GM21717 (cell line): ENCODE measurements around the gene USP6.
"Not testable (repeated sequence)": the region's sequence is repeated elsewhere in the genome, so short reads cannot be mapped to it uniquely, and the experiment has no call there.

Source experiments
- ATAC-seq: cut with Tn5 transposase; IDR thresholded peaks from one replicate; pipeline ENCODE4 v1.9.1; 2021; ENCODE audit warnings: mild to moderate bottlenecking, moderate library complexity; ENCODE audit not compliant: unreplicated experiment

The USP6 gene

DNA sequence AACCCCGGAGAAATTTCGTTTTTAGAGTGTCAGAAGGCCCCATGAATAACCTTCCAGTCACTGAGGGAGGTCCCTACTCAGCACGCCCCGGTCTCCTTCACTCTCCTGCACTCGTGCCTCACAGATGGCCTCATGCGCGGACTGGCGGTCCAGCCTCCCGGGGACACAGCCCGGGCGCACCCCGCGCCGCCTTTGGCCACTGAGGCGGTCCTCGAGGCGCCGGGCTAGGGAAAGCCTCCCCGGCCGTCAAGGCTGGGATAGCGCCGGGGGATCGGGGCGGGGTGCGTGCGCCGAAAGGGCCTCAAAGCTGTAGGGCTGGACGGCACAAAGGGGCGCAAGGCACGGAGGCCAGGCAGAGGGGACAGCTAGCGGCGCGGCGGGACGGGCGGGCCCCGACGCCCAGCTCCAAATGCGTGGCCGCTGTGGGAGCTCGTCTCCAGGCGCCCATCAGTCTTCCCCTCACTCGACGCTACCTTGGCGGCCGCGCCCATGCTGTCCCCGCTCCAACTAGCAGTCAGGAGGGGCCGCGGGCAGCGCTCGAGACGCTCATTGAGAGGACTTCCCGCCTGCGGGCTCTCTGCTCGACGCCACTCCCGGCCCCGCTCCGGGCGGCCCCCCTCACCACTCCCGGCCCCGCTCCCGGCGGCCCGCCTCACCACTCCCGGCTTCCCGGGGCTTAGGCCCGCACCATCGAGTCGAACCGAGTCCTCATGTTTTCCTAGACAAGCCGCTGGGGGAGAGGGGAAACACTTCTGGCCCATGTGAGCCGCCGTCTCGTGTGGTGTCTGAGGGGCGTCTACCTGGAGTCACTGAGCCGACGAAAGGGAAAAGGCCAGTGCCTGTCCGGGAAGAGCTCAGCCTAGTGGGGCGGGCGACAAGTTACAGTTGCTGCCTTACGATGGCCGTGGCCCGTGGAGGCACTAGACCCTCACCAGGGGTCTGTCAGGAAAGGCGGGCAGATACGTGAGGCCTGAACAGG is at the start of gene USP6:
TSS of gene USP6 (plus strand) at position 360 of the 979 bp plus-strand sequence. CDS start 14,336 bp downstream, outside the sequence.
- ATAC-seq, result no peak

DNA sequence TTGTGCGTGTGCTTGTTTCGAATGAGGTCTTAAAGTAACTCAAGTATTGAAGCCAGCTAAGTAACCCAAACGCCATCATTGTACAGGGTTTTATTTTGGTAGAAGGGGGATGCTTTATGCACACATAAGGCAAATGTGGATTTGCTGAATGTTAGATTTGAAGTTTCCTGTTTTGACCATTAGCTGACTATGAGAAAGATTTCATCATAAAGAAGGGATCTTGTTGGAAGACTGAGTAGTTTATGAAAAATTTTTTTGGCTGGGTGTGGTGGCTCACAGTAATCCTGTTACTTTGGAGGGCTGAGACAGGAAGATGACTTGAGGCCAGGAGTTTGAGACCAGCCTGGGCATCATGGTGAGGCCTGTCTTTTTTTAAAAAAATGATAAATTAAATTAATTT is 47.6 kb upstream of the USP6 start:
- ATAC-seq, result no peak

DNA sequence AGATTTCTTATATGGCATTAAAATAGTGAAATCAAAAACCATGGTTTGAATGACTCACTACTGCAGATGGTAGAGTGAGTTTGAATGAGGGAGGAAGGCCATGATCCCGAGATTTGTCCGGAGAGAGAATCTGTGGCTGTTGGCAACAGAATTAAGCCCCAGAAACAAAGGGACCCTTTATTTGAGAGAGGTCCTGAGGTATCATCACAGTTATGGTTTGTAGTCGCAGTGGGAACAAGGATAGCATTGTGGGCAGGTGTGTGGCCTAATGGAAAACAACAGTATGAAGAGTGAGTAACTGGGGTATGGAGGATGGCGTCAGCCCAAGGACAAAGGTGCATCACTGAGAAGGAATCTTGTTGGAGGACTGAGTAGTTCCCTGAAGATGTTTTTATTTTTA is 46.1 kb upstream of the USP6 start:
- no peak for ATAC-seq

GRCh38 chr17:5075472-5075871 is 40.4 kb upstream of the USP6 start:
- not testable (repeated sequence) for ATAC-seq

DNA sequence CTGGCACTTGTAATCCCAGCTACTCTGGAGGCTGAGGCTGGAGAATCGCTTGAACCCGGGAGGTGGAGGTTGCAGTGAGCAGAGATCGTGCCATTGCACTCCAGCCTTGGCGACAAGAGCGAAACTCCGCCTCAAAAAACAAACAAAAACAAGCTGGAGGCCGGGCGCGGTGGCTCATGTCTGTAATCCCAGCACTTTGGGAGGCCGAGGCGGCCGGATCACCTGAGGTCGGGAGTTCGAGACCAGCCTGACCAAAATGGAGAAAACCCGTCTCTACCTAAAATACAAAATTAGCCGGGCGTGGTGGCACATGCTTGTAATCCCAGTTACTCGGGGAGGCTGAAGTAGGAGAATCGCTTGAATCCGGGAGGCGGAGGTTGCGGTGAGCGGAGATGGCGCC is 38.6 kb upstream of the USP6 start:
- not testable (repeated sequence) for ATAC-seq

GRCh38 chr17:5077781-5078105 is 38.1 kb upstream of the USP6 start:
- no peak for ATAC-seq

DNA sequence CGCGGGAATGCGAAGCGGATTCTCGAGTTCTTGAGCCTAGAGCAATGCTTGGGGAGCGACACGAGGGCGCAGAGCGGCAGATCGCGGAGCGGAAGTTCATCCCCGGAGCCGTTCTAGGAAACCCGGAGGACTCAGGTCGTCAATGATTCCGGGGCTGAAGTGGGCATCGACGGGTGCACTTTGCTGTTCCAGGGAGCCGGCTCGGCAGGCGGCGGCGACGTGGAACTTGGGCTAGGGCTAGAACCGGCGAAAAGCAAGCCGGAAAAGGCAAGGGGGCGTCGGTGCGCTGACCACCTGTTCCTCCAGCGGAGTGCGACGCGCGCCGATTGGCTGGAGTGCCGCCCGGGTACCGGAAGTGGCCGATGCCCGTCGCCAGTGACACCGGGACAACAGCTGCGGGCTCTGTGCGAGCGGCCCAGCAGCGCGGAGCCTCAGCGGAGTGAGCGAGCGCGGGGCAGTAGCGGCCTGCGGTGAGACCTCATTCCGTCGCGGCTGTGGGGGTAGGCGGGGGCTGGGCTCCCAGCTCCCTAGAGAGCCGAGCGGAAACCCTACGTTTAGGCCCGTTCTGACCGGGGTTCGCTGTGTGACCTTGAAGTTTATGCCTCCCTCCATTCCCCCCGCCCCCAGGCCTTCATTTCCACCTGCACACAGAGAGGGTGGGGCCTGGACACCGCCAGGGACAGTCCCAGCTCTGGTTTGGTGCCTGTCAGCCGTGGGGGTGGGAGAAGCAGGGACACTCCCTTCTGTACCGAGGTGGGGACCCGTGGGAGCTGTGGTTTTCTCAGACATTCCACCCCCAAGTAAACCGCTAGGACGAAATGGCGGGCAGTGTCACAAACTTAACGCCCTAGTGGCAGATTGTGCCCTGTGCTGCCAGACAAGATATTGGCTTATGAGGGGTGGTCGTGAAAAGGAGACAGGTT is 37.5 kb upstream of the USP6 start, which contains the start of gene ZFP3:
TSS of gene ZFP3 (plus strand) at position 362 of the 923 bp plus-strand sequence. CDS start 13,038 bp downstream, outside the sequence.
- ATAC-seq, result peak; percentile 79

- ATAC-seq, result no peak
These were observed 35.2 kb upstream of the USP6 start for GRCh38 chr17:5080591-5080990.

DNA sequence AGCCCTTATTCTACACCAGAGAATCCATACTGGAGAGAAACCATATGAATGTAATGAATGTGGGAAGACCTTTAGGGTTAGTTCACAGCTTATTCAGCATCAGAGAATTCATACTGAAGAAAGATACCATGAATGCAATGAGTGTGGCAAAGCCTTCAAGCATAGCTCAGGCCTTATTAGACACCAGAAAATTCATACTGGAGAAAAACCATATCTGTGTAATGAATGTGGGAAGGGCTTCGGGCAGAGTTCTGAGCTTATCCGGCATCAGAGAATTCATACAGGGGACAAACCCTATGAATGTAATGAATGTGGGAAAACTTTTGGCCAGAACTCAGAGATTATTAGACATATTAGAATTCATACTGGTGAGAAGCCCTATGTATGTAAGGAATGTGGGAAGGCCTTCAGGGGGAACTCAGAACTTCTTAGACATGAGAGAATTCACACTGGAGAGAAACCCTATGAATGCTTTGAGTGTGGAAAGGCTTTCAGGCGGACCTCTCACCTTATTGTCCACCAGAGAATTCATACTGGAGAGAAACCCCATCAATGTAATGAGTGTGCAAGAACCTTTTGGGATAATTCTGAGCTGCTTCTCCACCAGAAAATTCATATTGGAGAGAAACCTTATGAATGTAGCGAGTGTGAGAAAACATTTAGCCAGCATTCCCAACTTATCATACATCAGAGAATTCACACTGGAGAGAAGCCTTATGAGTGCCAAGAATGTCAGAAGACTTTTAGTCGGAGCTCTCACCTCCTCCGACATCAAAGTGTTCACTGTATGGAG is 23.4 kb upstream of the USP6 start:
- ATAC-seq, result no peak

GRCh38 chr17:5096731-5097100 is 19.1 kb upstream of the USP6 start:
- ATAC-seq, result no peak

GRCh38 chr17:5097101-5097834 is 18.6 kb upstream of the USP6 start:
- ATAC-seq, result no peak

DNA sequence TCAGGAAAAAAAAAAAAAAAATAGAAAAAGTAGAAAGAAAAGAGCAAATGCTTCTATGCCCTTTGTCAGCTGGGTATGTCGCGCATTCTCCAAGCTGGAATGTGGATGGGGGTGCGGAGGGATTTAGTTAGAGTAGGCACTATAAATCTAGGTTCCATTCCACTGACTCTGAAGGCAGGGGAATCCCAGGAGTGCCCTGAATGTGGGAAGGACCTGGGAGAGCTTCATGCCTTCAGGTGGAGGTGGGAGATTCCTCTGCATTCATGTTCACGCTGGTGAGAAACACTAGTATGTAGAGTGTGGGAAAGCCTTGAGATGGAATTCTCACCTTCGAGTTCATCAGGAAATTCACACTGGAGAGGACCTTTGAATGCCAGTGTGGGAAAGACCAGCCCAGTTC is 16.6 kb upstream of the USP6 start:
- ATAC-seq, result no peak

- ATAC-seq, result no peak
These were observed 15.0 kb upstream of the USP6 start for GRCh38 chr17:5100832-5101231.

- no peak for ATAC-seq
These were observed 5.0 kb upstream of the USP6 start for GRCh38 chr17:5110816-5111215.

DNA sequence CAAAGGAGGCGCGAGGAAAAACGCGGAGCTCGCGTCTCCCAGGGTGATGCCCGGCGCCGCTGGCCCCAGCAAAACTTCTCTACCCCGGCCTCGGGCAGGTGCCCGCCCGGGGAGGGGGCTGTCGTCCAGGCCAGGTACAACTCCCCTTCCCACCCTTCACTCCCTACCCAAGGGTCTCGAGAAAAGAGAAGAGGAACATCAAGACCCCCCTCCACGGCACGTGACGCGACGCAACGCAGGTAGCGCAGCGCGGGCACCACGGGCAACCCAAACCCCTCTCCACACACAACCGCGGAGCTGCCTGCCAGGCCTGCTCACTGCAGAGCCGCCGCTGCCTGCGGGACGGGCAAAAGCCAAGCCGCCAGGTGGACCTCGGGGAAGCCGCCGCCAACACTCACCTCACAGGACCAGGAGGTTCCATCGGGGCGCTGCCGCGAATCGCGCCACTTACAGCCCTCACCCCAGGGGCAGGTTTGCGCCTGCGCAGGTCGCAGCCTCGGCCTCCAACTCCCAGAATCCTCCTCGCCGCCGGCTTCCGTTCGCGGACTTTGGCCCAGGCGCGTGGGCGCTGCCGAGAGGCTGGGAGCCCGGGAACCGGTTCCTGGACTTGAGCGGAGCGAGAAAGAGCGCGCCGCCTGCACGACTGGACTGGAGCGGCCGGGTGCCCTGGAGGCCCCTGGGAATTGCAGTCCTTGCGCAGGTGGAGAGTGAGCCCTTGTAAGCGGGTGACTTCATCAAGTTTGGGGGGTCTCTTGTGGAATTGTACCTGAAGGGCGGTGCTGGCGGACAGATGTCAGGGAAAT is 4.2 kb upstream of the USP6 start, which contains the start of gene ZNF232:
TSS of gene ZNF232 (minus strand) at position 477 of the 803 bp plus-strand sequence. CDS start at position 421, 56 bp downstream.
- ATAC-seq, result peak; percentile 68

- no peak for ATAC-seq
These were observed 2.4 kb downstream of the USP6 start for GRCh38 chr17:5118219-5118618.

GRCh38 chr17:5120036-5120435 is 4.2 kb downstream of the USP6 start:
- no peak for ATAC-seq

DNA sequence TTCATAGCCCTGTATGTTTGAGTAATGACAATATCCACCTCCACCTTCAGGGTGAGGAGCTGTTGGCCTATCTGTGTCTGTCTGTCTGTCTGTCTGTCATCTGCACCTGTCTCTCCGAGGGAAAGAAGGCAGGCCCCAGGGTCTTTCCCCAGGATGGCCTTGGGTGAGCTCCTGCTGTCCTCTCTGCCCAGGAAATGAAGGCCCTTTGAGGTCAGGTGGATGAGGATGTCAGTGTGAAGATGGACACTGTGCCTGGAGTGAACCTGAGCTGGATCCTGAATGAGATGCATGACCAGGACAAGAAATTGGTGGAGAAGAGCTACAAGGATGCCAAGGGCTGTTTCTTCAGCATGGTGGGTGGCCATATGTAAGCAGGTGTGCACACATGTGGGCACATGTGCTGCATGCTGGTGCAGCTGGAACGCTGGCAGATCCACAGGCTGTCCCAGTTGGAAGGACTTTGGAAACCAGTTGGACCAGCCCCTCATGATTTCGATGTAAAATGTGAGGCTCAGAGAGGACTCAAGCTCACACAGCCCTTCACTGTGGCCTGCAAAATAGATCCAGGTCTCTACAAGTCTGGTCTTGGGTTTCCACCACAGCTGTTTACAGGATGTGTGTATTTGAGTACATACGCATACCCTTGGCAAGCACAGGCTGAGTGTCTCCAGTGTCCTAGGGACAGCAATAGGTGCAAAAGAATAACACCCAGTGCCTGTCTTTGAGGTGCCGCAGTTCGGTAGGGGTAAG is 4.8 kb downstream of the USP6 start:
- ATAC-seq, result not testable (repeated sequence)
